Stimulated activated CD4-positive, alpha-beta T cell treated with anti-CD3 and anti-CD28 coated beads, Interleukin-4, amount 100 ng/mL, for 24 hours (primary cell): ENCODE measurements around the gene SETD1A.
A peak's percentile ranks its signal among the peaks of the same experiment; 100 is the strongest.
"Not testable (repeated sequence)": the region's sequence is repeated elsewhere in the genome, so short reads cannot be mapped to it uniquely, and the experiment has no call there.

Experiments
- DNase-seq: peaks from one replicate; pipeline ENCODE4 v3.0.0-alpha.2; 2020

SETD1A gene

GRCh38 chr16:30930160-30930571, 27.4 kb upstream of the SETD1A start:
- DNase-seq, result no peak

GRCh38 chr16:30931068-30931650, 26.4 kb upstream of the SETD1A start:
- no peak for DNase-seq

- peak; percentile 42 for DNase-seq
These were observed 22.6 kb upstream of the SETD1A start for GRCh38 chr16:30934827-30935557.

GRCh38 chr16:30937692-30938091, 19.9 kb upstream of the SETD1A start:
- no peak for DNase-seq

GRCh38 chr16:30939571-30939970, 18.0 kb upstream of the SETD1A start:
- not testable (repeated sequence) for DNase-seq

GRCh38 chr16:30941600-30942425, 15.7 kb upstream of the SETD1A start:
- peak; percentile 68 for DNase-seq

- no peak for DNase-seq
These were observed 15.1 kb upstream of the SETD1A start for GRCh38 chr16:30942426-30942806.

- no peak for DNase-seq
These were observed 13.2 kb upstream of the SETD1A start for GRCh38 chr16:30944352-30944751.

- DNase-seq, result no peak
These were observed 10.6 kb upstream of the SETD1A start for GRCh38 chr16:30946671-30947540.

- no peak for DNase-seq
These were observed 10.1 kb upstream of the SETD1A start for GRCh38 chr16:30947541-30947858.

- DNase-seq, result no peak
These were observed 9.5 kb upstream of the SETD1A start for GRCh38 chr16:30947859-30948666.

- DNase-seq, result peak; percentile 41
These were observed 8.6 kb upstream of the SETD1A start, which contains the start of gene ORAI3 for GRCh38 chr16:30948667-30949649. Gene ORAI3, plus strand, starts transcription at chr16:30949068. Its CDS starts 222 bp downstream, at chr16:30949290.

- peak; percentile 27 for DNase-seq
These were observed 7.7 kb upstream of the SETD1A start for GRCh38 chr16:30949650-30950515.

- DNase-seq, result no peak
These were observed 7.0 kb upstream of the SETD1A start for GRCh38 chr16:30950516-30951065.

- DNase-seq, result no peak
These were observed 6.4 kb upstream of the SETD1A start for GRCh38 chr16:30951193-30951592.

- no peak for DNase-seq
These were observed 5.8 kb upstream of the SETD1A start for GRCh38 chr16:30951750-30952149.

- DNase-seq, result no peak
These were observed 4.4 kb upstream of the SETD1A start for GRCh38 chr16:30953111-30953510.

- DNase-seq, result peak; percentile 67
These were observed 3.9 kb upstream of the SETD1A start for GRCh38 chr16:30953511-30954124.

GRCh38 chr16:30954993-30955392, 2.6 kb upstream of the SETD1A start:
- no peak for DNase-seq
